HCT116 (cell line): ENCODE measurements around the gene FBP1. TPM values are rescaled to one million over a fixed set of nuclear protein-coding genes. Genes with fewer than 3 reads are reported as not detected.

Source experiments
- ATAC-seq: fragments of 200-7000 bp; cut with Tn5 transposase; 2 replicates; pipeline ENCODE4 v1.9.1; 2020; ENCODE audit warnings: mild to moderate bottlenecking, moderate library complexity
- BruUV-seq: library from RNA; stranded (reverse); fragments of 400-500 nt; replicated peaks from 2 replicates; lab custom pipeline; 2021; lab: Mats Ljungman, UMichigan
- CTCF ChIA-PET: fragments of 300-600 bp; sonication (Branson Sonifier 250); formaldehyde crosslinking; loops from one replicate; lab custom pipeline; 2021; ENCODE audit warnings: antibody characterized with exemption; lab: Charles Lee
- POLR2A ChIA-PET: fragments of 300-600, 350-600 bp; sonication (Branson Sonifier 250); formaldehyde crosslinking; loops from one replicate; lab custom pipeline; 2021; ENCODE audit warnings: antibody characterized with exemption; lab: Charles Lee
- RAD21 ChIA-PET, 2 experiments: fragments of 300-600 bp; sonication (Branson Sonifier 250); formaldehyde crosslinking; loops; one replicate each; lab custom pipeline; 2023; ENCODE audit warnings: low total read pairs in 2 of 2; ENCODE audit not compliant: uncharacterized antibody in 2 of 2, unreplicated experiment in 2 of 2, low non-redundant PET in 1 of 2; lab: Charles Lee
- DNase-seq: peaks from one replicate; pipeline ENCODE4 v3.0.0-alpha.2; 2010; ENCODE audit warnings: low read depth, low spot score
- H2AFZ ChIP-seq: fragments of 200-600 bp; shearing (Covaris generic), sonication (generic); 2 replicates; pipeline ENCODE4 v1.6.1; 2017; ENCODE audit warnings: low read depth, mixed run types, mixed read lengths, antibody characterized with exemption, low read length; ENCODE audit not compliant: poor library complexity, severe bottlenecking
- H3K27ac ChIP-seq: 2 replicates; pipeline ENCODE4 v1.5.1; 2012; ENCODE audit warnings: low read depth, low read length
- H3K27me3 ChIP-seq: fragments of 200-600 bp; sonication (generic); 2 replicates; pipeline ENCODE4 v1.6.1; 2016; ENCODE audit warnings: mixed run types, low read length, mixed read lengths; ENCODE audit not compliant: insufficient read depth
- H3K36me3 ChIP-seq, 2 experiments: fragments of 200-500 bp in 1 of 2; fragments of 200-600 bp in 1 of 2; sonication (Bioruptor generic) in 1 of 2; sonication (generic) in 1 of 2; 2 replicates each; pipeline versions ENCODE4 v1.5.1 to v1.6.1; 2014 to 2016; ENCODE audit warnings: low read length in 2 of 2, inconsistent platforms in 1 of 2, mixed read lengths in 1 of 2, mixed run types in 1 of 2; ENCODE audit not compliant: insufficient read depth in 2 of 2, control insufficient read depth in 1 of 2
- H3K4me1 ChIP-seq, 2 experiments: fragments of 200-600 bp in 1 of 2; sonication (generic) in 1 of 2; 2 replicates each; pipeline versions ENCODE4 v1.5.1 to v1.6.1; 2012 to 2017; ENCODE audit warnings: low read length in 2 of 2, inconsistent platforms in 1 of 2, mild to moderate bottlenecking in 1 of 2, mixed read lengths in 1 of 2, mixed run types in 1 of 2, moderate library complexity in 1 of 2; ENCODE audit not compliant: insufficient read depth in 2 of 2, control insufficient read depth in 1 of 2
- H3K4me2 ChIP-seq: fragments of 200-600 bp; sonication (generic); 2 replicates; pipeline ENCODE4 v1.6.1; 2017; ENCODE audit warnings: mixed run types, low read length, mixed read lengths
- H3K4me3 ChIP-seq, 2 experiments: fragments of 200-600 bp in 1 of 2; sonication (generic) in 1 of 2; replicated peaks in 1 of 2; 2 replicates each; pipeline ENCODE4 v1.5.1; 2011 to 2016; ENCODE audit warnings: low read length in 2 of 2, control low read depth in 1 of 2, low read depth in 1 of 2, mild to moderate bottlenecking in 1 of 2, mixed read lengths in 1 of 2, mixed run types in 1 of 2
- H3K79me2 ChIP-seq: fragments of 200-600 bp; sonication (generic); 2 replicates; pipeline ENCODE4 v1.6.1; 2017; ENCODE audit warnings: mild to moderate bottlenecking, mixed run types, low read length, moderate library complexity, mixed read lengths; ENCODE audit not compliant: insufficient read depth
- H3K9ac ChIP-seq: fragments of 200-600 bp; sonication (generic); 2 replicates; pipeline ENCODE4 v1.6.1; 2016; ENCODE audit warnings: low read length, mixed read lengths
- H3K9me2 ChIP-seq: fragments of 200-600 bp; sonication (generic), shearing (Covaris generic); 2 replicates; pipeline ENCODE4 v1.6.1; 2017; ENCODE audit warnings: mixed run types, mild to moderate bottlenecking, moderate library complexity; ENCODE audit not compliant: insufficient read depth
- H3K9me3 ChIP-seq, 2 experiments: fragments of 200-500 bp in 1 of 2; fragments of 200-600 bp in 1 of 2; sonication (Bioruptor generic) in 1 of 2; sonication (generic) in 1 of 2; 2 replicates each; pipeline ENCODE4 v1.6.1; 2014 to 2017; ENCODE audit warnings: low read length in 2 of 2, mixed read lengths in 2 of 2, inconsistent platforms in 1 of 2, low read depth in 1 of 2, mild to moderate bottlenecking in 1 of 2, mixed run types in 1 of 2, moderate library complexity in 1 of 2; ENCODE audit not compliant: control insufficient read depth in 1 of 2, insufficient read depth in 1 of 2
- H4K20me1 ChIP-seq: fragments of 200-600 bp; sonication (generic), shearing (Covaris generic); 2 replicates; pipeline ENCODE4 v1.6.1; 2017; ENCODE audit warnings: mixed run types, mild to moderate bottlenecking, moderate library complexity; ENCODE audit not compliant: insufficient read depth
- ATF3 ChIP-seq: IDR thresholded peaks from 2 replicates; pipeline ENCODE4 v1.6.1; 2012
- CBX3 ChIP-seq: IDR thresholded peaks from 2 replicates; pipeline ENCODE4 v1.6.1; 2012; ENCODE audit warnings: low read depth
- CEBPB ChIP-seq: IDR thresholded peaks from 2 replicates; pipeline ENCODE4 v1.6.1; 2012; ENCODE audit warnings: low read depth
- EGR1 ChIP-seq: IDR thresholded peaks from 2 replicates; pipeline ENCODE4 v1.6.1; 2012; ENCODE audit warnings: low read depth
- ELF1 ChIP-seq: IDR thresholded peaks from 2 replicates; pipeline ENCODE4 v1.6.1; 2012; ENCODE audit warnings: low read depth, borderline replicate concordance
- EZH2 ChIP-seq: fragments of 200-600 bp; sonication (generic); IDR thresholded peaks from 2 replicates; pipeline ENCODE4 v1.6.1; 2017; ENCODE audit warnings: antibody characterized with exemption, mixed run types
- EZH2phosphoT487 ChIP-seq: fragments of 200-600 bp; IDR thresholded peaks from 2 replicates; pipeline ENCODE4 v1.6.1; 2018; ENCODE audit warnings: antibody characterized with exemption, borderline replicate concordance
- FOSL1 ChIP-seq: IDR thresholded peaks from 2 replicates; pipeline ENCODE4 v1.6.1; 2012; ENCODE audit warnings: low read depth
- JUND ChIP-seq: IDR thresholded peaks from 2 replicates; pipeline ENCODE4 v1.6.1; 2012
- POLR2A ChIP-seq: IDR thresholded peaks from 2 replicates; pipeline ENCODE4 v1.7.0; 2011; ENCODE audit warnings: borderline replicate concordance; ENCODE audit not compliant: insufficient read depth, insufficient read length; ENCODE audit errors: extremely low read depth
- RAD21 ChIP-seq: IDR thresholded peaks from 2 replicates; pipeline ENCODE4 v1.6.1; 2012; ENCODE audit warnings: low read depth, mild to moderate bottlenecking
- REST ChIP-seq: IDR thresholded peaks from 2 replicates; pipeline ENCODE4 v1.6.1; 2012; ENCODE audit warnings: low read depth
- SIN3A ChIP-seq: IDR thresholded peaks from 2 replicates; pipeline ENCODE4 v1.6.1; 2012; ENCODE audit warnings: low read depth
- SRF ChIP-seq: IDR thresholded peaks from 2 replicates; pipeline ENCODE4 v1.6.1; 2012; ENCODE audit warnings: low read depth
- TCF7L2 ChIP-seq: IDR thresholded peaks from 2 replicates; pipeline ENCODE4 v1.7.0; 2011; ENCODE audit warnings: borderline replicate concordance, inconsistent platforms; ENCODE audit not compliant: insufficient read depth, insufficient read length; ENCODE audit errors: extremely low read depth
- YY1 ChIP-seq: IDR thresholded peaks from 2 replicates; pipeline ENCODE4 v1.6.1; 2011; ENCODE audit warnings: low read length, low read depth, moderate library complexity, mild to moderate bottlenecking; ENCODE audit not compliant: insufficient replicate concordance; ENCODE audit errors: extremely low read depth
- ZFX ChIP-seq: fragments of 450-650 bp; IDR thresholded peaks from 2 replicates; pipeline ENCODE4 v1.6.1; 2017
- ZNF274 ChIP-seq: fragments of 200-500 bp; sonication (Bioruptor generic); IDR thresholded peaks from 2 replicates; pipeline ENCODE4 v1.6.1; 2014; ENCODE audit warnings: mild to moderate bottlenecking, low read depth, low read length, inconsistent platforms
- intact Hi-C: fragments of 100-400 bp; cut with micrococcal nuclease; formaldehyde crosslinking; loops from 2 replicates; pipeline ENCODE4 v1.10.0; 2022
- total RNA-seq: library from RNA; stranded (reverse); gene quantifications from one replicate; pipeline ENCODE4 v1.2.1, GENCODE V29; 2021; ENCODE audit not compliant: unreplicated experiment

The FBP1 gene
- total RNA-seq, 1 experiment from 2014 or later, result 0.42 TPM

GRCh38 chr9:94627287-94627686 is 12.0 kb downstream of the FBP1 start:
- peaks cover 0 to 11% of the 10 kb centered on the region in 2 experiments; a peak in 1 of 4 replicates for H3K4me1 ChIP-seq
- ATAC-seq (no peak), DNase-seq (no peak)
- TF ChIP-seq RAD21 (no peak), ATF3 (no peak), SIN3A (no peak), EZH2phosphoT487 (no peak), ELF1 (no peak), FOSL1 (no peak), EZH2 (no peak), SRF (no peak), CBX3 (no peak), ZFX (no peak), CEBPB (no peak), TCF7L2 (no peak), ZNF274 (no peak), YY1 (no peak), REST (no peak), EGR1 (no peak), JUND (no peak), POLR2A (no peak)
- H3K4me3 ChIP-seq, result no peak overlapping the region
- no peaks in the 10 kb centered on the region for H3K36me3 ChIP-seq
- no peak overlapping the region for H3K4me2 ChIP-seq
- H4K20me1 ChIP-seq, result no peaks in the 10 kb centered on the region
- no peak overlapping the region for H3K9ac ChIP-seq
- BruUV-seq, result no TSS peak
- ChIA-PET CTCF (no interaction called here), RAD21 (no interaction called here), POLR2A (no interaction called here)
- H3K27ac ChIP-seq, result no peak overlapping the region
- no peaks in the 10 kb centered on the region for H3K79me2 ChIP-seq
- H3K9me2 ChIP-seq, result no peaks in the 10 kb centered on the region
- no peaks in the 10 kb centered on the region for H3K9me3 ChIP-seq
- H3K27me3 ChIP-seq, result no peaks in the 10 kb centered on the region
- intact Hi-C loops, result no loop called here
- no peak overlapping the region for H2AFZ ChIP-seq
